Vagina (tissue), 2 donors: ENCODE measurements around the gene GABBR2. TPM values are rescaled to one million over a fixed set of nuclear protein-coding genes. Genes with fewer than 3 reads are reported as not detected.

Experiments
- DNase-seq, 2 donors: peaks; one replicate each; pipeline ENCODE4 v3.0.0-alpha.2; 2017; ENCODE audit errors: extremely low spot score in 2 of 2
- H3K27ac ChIP-seq: fragments of 200-600 bp; sonication (generic); one replicate; pipeline ENCODE4 v1.5.1; 2019
- H3K27me3 ChIP-seq: fragments of 200-600 bp; sonication (generic); one replicate; pipeline ENCODE4 v1.5.1; 2019
- H3K36me3 ChIP-seq, 2 donors: fragments of 200-600 bp; sonication (generic); one replicate each; pipeline ENCODE4 v1.5.1; 2017 to 2019
- H3K4me1 ChIP-seq: fragments of 200-600 bp; sonication (generic); one replicate; pipeline ENCODE4 v1.5.1; 2019
- H3K4me3 ChIP-seq, 2 donors: fragments of 200-600 bp; sonication (generic); 1 replicate in 1 of 2; 2 replicates in 1 of 2; pipeline ENCODE4 v1.5.1; 2016 to 2019
- H3K9me3 ChIP-seq: fragments of 200-600 bp; sonication (generic); one replicate; pipeline ENCODE4 v1.5.1; 2019
- POLR2A ChIP-seq, 2 donors: fragments of 450-650 bp; IDR thresholded peaks; one replicate each; pipeline ENCODE4 v1.6.1; 2017; ENCODE audit warnings: antibody characterized with exemption in 2 of 2, mild to moderate bottlenecking in 2 of 2, moderate library complexity in 2 of 2
- POLR2AphosphoS5 ChIP-seq, 2 donors: sonication (generic); formaldehyde crosslinking; IDR thresholded peaks; one replicate each; pipeline ENCODE4 v1.9.0; 2017; ENCODE audit warnings: antibody characterized with exemption in 2 of 2, mild to moderate bottlenecking in 2 of 2, low read depth in 1 of 2; ENCODE audit not compliant: insufficient read depth in 1 of 2
- intact Hi-C: fragments of 100-400 bp; cut with DNase I; formaldehyde crosslinking; loops from one replicate; pipeline ENCODE4 v1.15.1; 2023
- total RNA-seq: library from RNA; depleted of rRNA; stranded (reverse); fragments of >200 nt; gene quantifications from one replicate; pipeline ENCODE4 v1.2.3, GENCODE V29; 2016
- TF ChIP-seq, protein P1 (sequence below), 3 experiments: fragments of 450-650 bp in 2 of 3; fragments of 200-600 bp in 1 of 3; sonication (generic) in 1 of 3; IDR thresholded peaks; one replicate each; pipeline ENCODE4 v1.5.1; 2017 to 2019; ENCODE audit warnings: antibody characterized with exemption in 3 of 3, mild to moderate bottlenecking in 2 of 3, moderate library complexity in 2 of 3

GABBR2 gene
- total RNA-seq, 1 donor from 2014 or later = not detected

DNA sequence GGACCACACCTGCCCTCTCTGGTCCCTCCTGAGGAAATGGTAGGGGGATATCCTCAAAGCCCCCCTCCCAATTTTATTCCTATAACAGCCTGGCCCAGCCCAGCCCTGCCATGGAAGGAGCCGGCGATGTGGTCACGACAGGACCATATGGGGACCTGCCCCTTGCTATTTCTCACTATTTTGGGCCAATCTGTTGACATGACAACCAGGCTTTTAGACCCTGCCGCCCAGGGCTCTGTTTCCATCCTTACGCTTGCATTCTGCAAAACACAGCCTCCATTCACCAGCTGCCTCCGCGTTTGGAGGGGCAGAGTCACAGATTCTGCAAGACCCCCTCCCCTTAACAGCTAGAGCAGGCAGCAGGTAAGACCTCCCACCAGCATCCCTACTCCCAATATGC is 112.2 kb downstream of the GABBR2 start:
- DNase-seq = no peak
- H3K4me1 ChIP-seq = no peaks in the 10 kb centered on the region
- no peaks in the 10 kb centered on the region for H3K36me3 ChIP-seq
- H3K9me3 ChIP-seq = no peaks in the 10 kb centered on the region
- TF ChIP-seq POLR2AphosphoS5 (IDR thresholded peaks at IDR 0.05; ENCODE audit: insufficient read depth in 1 of 2, low read depth in 1 of 2) (no peak), POLR2A (IDR thresholded peaks at IDR 0.05) (no peak)
- TF ChIP-seq, protein P1, sequence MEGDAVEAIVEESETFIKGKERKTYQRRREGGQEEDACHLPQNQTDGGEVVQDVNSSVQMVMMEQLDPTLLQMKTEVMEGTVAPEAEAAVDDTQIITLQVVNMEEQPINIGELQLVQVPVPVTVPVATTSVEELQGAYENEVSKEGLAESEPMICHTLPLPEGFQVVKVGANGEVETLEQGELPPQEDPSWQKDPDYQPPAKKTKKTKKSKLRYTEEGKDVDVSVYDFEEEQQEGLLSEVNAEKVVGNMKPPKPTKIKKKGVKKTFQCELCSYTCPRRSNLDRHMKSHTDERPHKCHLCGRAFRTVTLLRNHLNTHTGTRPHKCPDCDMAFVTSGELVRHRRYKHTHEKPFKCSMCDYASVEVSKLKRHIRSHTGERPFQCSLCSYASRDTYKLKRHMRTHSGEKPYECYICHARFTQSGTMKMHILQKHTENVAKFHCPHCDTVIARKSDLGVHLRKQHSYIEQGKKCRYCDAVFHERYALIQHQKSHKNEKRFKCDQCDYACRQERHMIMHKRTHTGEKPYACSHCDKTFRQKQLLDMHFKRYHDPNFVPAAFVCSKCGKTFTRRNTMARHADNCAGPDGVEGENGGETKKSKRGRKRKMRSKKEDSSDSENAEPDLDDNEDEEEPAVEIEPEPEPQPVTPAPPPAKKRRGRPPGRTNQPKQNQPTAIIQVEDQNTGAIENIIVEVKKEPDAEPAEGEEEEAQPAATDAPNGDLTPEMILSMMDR (IDR thresholded peaks at IDR 0.05) = no peak
- H3K27ac ChIP-seq = no peak overlapping the region
- no peaks in the 10 kb centered on the region for H3K27me3 ChIP-seq
- intact Hi-C loops = no loop called here
- H3K4me3 ChIP-seq = no peak overlapping the region

DNA sequence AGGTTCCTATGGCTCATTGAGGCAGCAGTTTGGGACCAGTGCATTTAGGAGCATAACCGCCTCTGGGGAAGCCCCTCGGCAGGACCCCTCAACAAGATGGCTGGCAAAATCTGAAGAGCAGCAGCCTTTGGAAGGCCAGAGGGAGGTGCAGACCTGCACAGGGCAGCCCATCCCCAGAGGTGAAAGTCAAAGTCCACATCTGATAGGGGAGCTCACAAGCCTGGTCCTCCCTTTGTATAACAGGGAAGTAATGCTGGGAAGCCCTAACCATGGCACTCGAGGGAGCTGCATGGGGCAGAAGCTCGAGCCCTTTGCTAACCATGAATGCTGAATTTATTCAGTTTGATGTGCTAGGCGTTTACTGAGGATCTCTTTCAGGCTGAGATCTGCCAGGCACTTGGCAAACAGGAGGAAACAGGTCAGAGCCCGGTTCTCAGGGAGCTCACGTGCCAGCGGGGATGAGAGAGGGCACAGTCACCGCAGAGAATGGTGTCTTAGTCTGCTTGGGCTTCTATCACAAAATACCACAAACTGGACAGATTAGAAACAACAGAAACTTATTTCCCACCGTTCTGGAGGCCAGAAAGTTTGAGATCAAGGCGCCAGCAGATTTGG is 114.1 kb downstream of the GABBR2 start:
- DNase-seq = no peak
- H3K27me3 ChIP-seq = no peaks in the 10 kb centered on the region
- H3K9me3 ChIP-seq = no peaks in the 10 kb centered on the region
- TF ChIP-seq POLR2A (IDR thresholded peaks at IDR 0.05) (no peak), POLR2AphosphoS5 (IDR thresholded peaks at IDR 0.05; ENCODE audit: insufficient read depth in 1 of 2, low read depth in 1 of 2) (no peak)
- TF ChIP-seq, protein P1 (IDR thresholded peaks at IDR 0.05) = no peak
- no peak overlapping the region for H3K27ac ChIP-seq
- no peaks in the 10 kb centered on the region for H3K4me1 ChIP-seq
- H3K4me3 ChIP-seq = no peak overlapping the region
- intact Hi-C loops = no loop called here
- H3K36me3 ChIP-seq = no peaks in the 10 kb centered on the region

DNA sequence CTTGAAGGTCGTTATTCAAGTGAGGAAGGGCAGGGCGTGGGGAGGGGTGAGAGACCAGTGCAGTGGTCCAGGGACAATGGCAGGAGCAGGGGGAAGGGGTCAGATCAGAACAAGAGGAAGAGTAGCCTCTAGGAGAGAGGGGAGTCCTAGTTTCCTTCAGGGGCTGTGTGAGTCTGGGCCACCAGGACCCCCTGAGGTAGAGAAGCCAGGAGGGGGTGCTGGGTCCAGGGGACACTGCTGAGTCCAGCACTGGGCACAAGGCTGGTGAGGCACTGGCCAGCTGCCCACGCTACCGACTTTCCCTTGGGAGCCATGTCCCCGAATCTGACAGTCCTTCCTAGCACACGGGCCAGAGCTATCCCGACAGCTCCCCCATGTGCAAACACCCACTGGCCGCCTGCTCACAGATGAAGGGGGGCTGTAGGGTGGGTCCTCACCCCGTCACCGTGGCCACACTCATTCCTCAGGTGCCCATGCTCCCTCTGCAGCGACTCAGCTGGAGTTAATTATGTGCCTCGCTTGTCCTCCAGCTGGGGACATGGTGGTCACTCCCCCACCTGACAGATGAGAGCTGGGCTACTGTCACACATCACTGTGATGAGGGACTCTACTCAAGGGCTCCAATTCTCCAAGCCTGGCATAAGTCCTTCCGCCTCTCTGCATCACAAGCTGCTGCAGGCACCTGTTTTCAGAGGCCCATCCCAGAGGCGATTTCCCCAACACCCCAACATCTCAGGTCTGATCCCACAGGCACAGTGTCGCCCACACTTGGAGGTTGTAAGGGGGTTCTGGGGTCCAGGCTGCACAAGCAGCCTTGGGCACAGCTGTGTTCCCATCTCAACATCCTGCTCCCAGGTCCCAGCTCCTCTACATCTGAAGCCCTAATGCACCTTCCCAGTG is 115.1 kb downstream of the GABBR2 start:
- H3K4me3 ChIP-seq = no peak overlapping the region
- no peaks in the 10 kb centered on the region for H3K9me3 ChIP-seq
- intact Hi-C loops = no loop called here
- no peaks in the 10 kb centered on the region for H3K4me1 ChIP-seq
- H3K36me3 ChIP-seq = no peaks in the 10 kb centered on the region
- no peak for DNase-seq
- H3K27me3 ChIP-seq = no peaks in the 10 kb centered on the region
- H3K27ac ChIP-seq = no peak overlapping the region
- TF ChIP-seq, protein P1 (IDR thresholded peaks at IDR 0.05) = no peak
- TF ChIP-seq POLR2A (IDR thresholded peaks at IDR 0.05) = no peak
- no peak for TF ChIP-seq POLR2AphosphoS5 (IDR thresholded peaks at IDR 0.05; ENCODE audit: insufficient read depth in 1 of 2, low read depth in 1 of 2)

DNA sequence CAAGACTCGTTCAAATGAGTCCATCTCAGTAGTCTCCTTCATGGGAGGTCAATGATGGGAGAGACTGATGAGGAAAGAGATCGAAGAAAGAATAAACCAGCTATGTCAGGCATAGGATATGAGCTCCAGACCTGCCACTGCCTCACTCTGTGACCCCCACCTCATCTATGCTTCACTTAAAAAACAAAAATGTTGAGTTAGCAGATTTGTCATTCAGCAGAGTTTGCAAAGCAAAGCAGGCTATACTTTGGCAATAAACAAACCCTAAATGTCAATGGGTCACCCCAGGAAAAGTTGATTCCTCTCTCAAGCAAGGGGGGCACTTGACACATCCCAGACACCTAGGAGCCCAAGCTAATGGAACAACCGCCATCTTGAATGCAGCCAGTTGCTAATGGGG is 117.0 kb downstream of the GABBR2 start:
- Histone ChIP-seq H3K4me3 (no peak overlapping the region), H3K4me1 (no peaks in the 10 kb centered on the region), H3K27me3 (no peaks in the 10 kb centered on the region), H3K9me3 (no peaks in the 10 kb centered on the region), H3K36me3 (no peaks in the 10 kb centered on the region), H3K27ac (no peak overlapping the region)
- TF ChIP-seq POLR2A (IDR thresholded peaks at IDR 0.05) (no peak), POLR2AphosphoS5 (IDR thresholded peaks at IDR 0.05; ENCODE audit: insufficient read depth in 1 of 2, low read depth in 1 of 2) (no peak)
- TF ChIP-seq, protein P1 (IDR thresholded peaks at IDR 0.05) = no peak
- intact Hi-C loops = no loop called here
- DNase-seq = no peak

DNA sequence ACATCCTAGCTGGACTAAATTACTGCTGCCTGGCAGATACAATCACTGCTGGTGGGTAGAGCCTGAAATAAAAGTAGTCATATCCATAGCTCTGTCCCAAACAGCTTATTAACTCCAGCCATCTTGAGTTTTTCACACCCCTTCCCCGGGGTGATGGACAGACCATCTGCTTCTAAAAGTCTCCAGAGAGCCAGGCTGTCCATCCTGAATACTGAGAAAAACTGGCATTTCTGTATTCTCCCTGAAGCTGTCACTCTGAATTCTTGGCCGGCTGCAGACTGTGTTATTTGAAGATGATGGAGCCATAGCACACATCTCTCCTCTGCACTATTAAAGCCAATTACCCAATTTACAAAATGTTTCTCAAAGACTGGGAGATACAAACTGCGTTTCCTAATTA is 118.6 kb downstream of the GABBR2 start:
- H3K4me3 ChIP-seq = no peak overlapping the region
- TF ChIP-seq POLR2AphosphoS5 (IDR thresholded peaks at IDR 0.05; ENCODE audit: insufficient read depth in 1 of 2, low read depth in 1 of 2) (no peak), POLR2A (IDR thresholded peaks at IDR 0.05) (no peak)
- TF ChIP-seq, protein P1 (IDR thresholded peaks at IDR 0.05) = no peak
- no peaks in the 10 kb centered on the region for H3K4me1 ChIP-seq
- intact Hi-C loops = no loop called here
- H3K27ac ChIP-seq = no peak overlapping the region
- no peaks in the 10 kb centered on the region for H3K9me3 ChIP-seq
- H3K36me3 ChIP-seq = no peaks in the 10 kb centered on the region
- H3K27me3 ChIP-seq = no peaks in the 10 kb centered on the region
- no peak for DNase-seq
